ENCODE results near the gene LAMTOR5.
A peak's percentile ranks its signal among the peaks of the same experiment; 100 is the strongest.

Gene LAMTOR5

GRCh38 chr1:110390096-110390495 lies 17.4 kb downstream of the LAMTOR5 start:
- ATAC-seq (replicated peaks) (no peak), DNase-seq (no peak)
- Mint-ChIP-seq H3K27me3 (no peaks in the 10 kb centered on the region), H3K27ac (no peak overlapping the region), H3K4me3 (no peak overlapping the region), H3K4me1 (peaks cover 21 to 28% of the 10 kb centered on the region in 2 donors), H3K36me3 (peaks cover 18 to 27% of the 10 kb centered on the region in 2 donors), H3K9me3 (no peaks in the 10 kb centered on the region)

- no peaks in the 10 kb centered on the region for H3K9me3 Mint-ChIP-seq
- peak; percentile 17 to 26 for ATAC-seq (replicated peaks)
- H3K27ac Mint-ChIP-seq = peak overlapping the region; percentile 59
- peaks cover 3 to 24% of the 10 kb centered on the region in 2 donors for H3K36me3 Mint-ChIP-seq
- H3K27me3 Mint-ChIP-seq = no peaks in the 10 kb centered on the region
- DNase-seq = no peak
- H3K4me3 Mint-ChIP-seq = peak overlapping the region in 1 of 2 donors; percentile 2
- H3K4me1 Mint-ChIP-seq = peaks cover 36 to 52% of the 10 kb centered on the region in 2 donors
Measured at GRCh38 chr1:110387048-110387754, 20.3 kb downstream of the LAMTOR5 start.

- H3K9me3 Mint-ChIP-seq = no peaks in the 10 kb centered on the region
- H3K36me3 Mint-ChIP-seq = peaks cover 12 to 29% of the 10 kb centered on the region in 2 donors
- H3K4me1 Mint-ChIP-seq = peaks cover 49 to 70% of the 10 kb centered on the region in 2 donors
- DNase-seq (no peak), ATAC-seq (replicated peaks) (no peak)
- peak overlapping the region; percentile 92 for H3K27ac Mint-ChIP-seq
- no peaks in the 10 kb centered on the region for H3K27me3 Mint-ChIP-seq
- peak overlapping the region; percentile 63 for H3K4me3 Mint-ChIP-seq
Measured at GRCh38 chr1:110385369-110385768, 22.1 kb downstream of the LAMTOR5 start.

GRCh38 chr1:110384581-110385321 lies 22.7 kb downstream of the LAMTOR5 start:
- DNase-seq (peak; percentile 75), ATAC-seq (replicated peaks) (peak; percentile 80 to 81)
- no peaks in the 10 kb centered on the region for H3K9me3 Mint-ChIP-seq
- H3K4me3 Mint-ChIP-seq = peak overlapping the region; percentile 63 to 69
- H3K36me3 Mint-ChIP-seq = peaks cover 12 to 31% of the 10 kb centered on the region in 2 donors
- H3K27me3 Mint-ChIP-seq = no peaks in the 10 kb centered on the region
- H3K27ac Mint-ChIP-seq = peak overlapping the region; percentile 92
- H3K4me1 Mint-ChIP-seq = peaks cover 49 to 76% of the 10 kb centered on the region in 2 donors

GRCh38 chr1:110383251-110383990 lies 24.1 kb downstream of the LAMTOR5 start:
- Mint-ChIP-seq H3K9me3 (no peaks in the 10 kb centered on the region), H3K27ac (peak overlapping the region; percentile 82), H3K27me3 (no peaks in the 10 kb centered on the region), H3K4me1 (peaks cover 57 to 84% of the 10 kb centered on the region in 2 donors), H3K4me3 (peak overlapping the region; percentile 20 to 68), H3K36me3 (peaks cover 19 to 42% of the 10 kb centered on the region in 2 donors)
- ATAC-seq (replicated peaks) = no peak
- DNase-seq = no peak

- ATAC-seq (replicated peaks) = peak; percentile 56 to 57
- peaks cover 42 to 62% of the 10 kb centered on the region in 2 donors for H3K4me1 Mint-ChIP-seq
- peak overlapping the region; percentile 80 for H3K27ac Mint-ChIP-seq
- peak overlapping the region; percentile 39 to 62 for H3K4me3 Mint-ChIP-seq
- peak; percentile 32 for DNase-seq
- peaks cover 22 to 50% of the 10 kb centered on the region in 2 donors for H3K36me3 Mint-ChIP-seq
- H3K27me3 Mint-ChIP-seq = no peaks in the 10 kb centered on the region
- H3K9me3 Mint-ChIP-seq = no peaks in the 10 kb centered on the region
Measured at GRCh38 chr1:110380672-110381283, 26.7 kb downstream of the LAMTOR5 start.

GRCh38 chr1:110375490-110375889 lies 32.0 kb downstream of the LAMTOR5 start:
- peaks cover 10 to 19% of the 10 kb centered on the region in 2 donors for H3K4me1 Mint-ChIP-seq
- peaks cover 14 to 37% of the 10 kb centered on the region in 2 donors for H3K36me3 Mint-ChIP-seq
- DNase-seq (no peak), ATAC-seq (replicated peaks) (no peak)
- no peak overlapping the region for H3K4me3 Mint-ChIP-seq
- H3K9me3 Mint-ChIP-seq = no peaks in the 10 kb centered on the region
- H3K27ac Mint-ChIP-seq = no peak overlapping the region
- no peaks in the 10 kb centered on the region for H3K27me3 Mint-ChIP-seq

GRCh38 chr1:110370827-110371226 lies 36.7 kb downstream of the LAMTOR5 start:
- H3K27ac Mint-ChIP-seq = no peak overlapping the region
- DNase-seq = no peak

GRCh38 chr1:110364221-110364620 lies 43.3 kb downstream of the LAMTOR5 start:
- Mint-ChIP-seq H3K27me3 (no peaks in the 10 kb centered on the region), H3K36me3 (peaks cover 16 to 36% of the 10 kb centered on the region in 2 donors), H3K4me1 (peaks cover 5 to 12% of the 10 kb centered on the region in 2 donors), H3K4me3 (no peak overlapping the region), H3K27ac (no peak overlapping the region), H3K9me3 (no peaks in the 10 kb centered on the region)
- no peak for DNase-seq
- no peak for ATAC-seq (replicated peaks)

More at GRCh38 chr1:110370827-110371226, 36.7 kb downstream of the LAMTOR5 start:
- H3K27me3 Mint-ChIP-seq = no peaks in the 10 kb centered on the region
- no peak for ATAC-seq (replicated peaks)
- H3K4me3 Mint-ChIP-seq = no peak overlapping the region
- peaks cover 4 to 8% of the 10 kb centered on the region in 2 donors for H3K4me1 Mint-ChIP-seq
- peaks cover 9 to 16% of the 10 kb centered on the region in 2 donors for H3K36me3 Mint-ChIP-seq
- H3K9me3 Mint-ChIP-seq = no peaks in the 10 kb centered on the region

- DNase-seq (no peak), ATAC-seq (replicated peaks) (no peak)
- no peak overlapping the region for H3K4me3 Mint-ChIP-seq
- peaks cover 16 to 36% of the 10 kb centered on the region in 2 donors for H3K36me3 Mint-ChIP-seq
- no peaks in the 10 kb centered on the region for H3K27me3 Mint-ChIP-seq
- no peaks in the 10 kb centered on the region for H3K9me3 Mint-ChIP-seq
- H3K4me1 Mint-ChIP-seq = peaks cover 5 to 12% of the 10 kb centered on the region in 2 donors
- H3K27ac Mint-ChIP-seq = no peak overlapping the region
Measured at GRCh38 chr1:110361856-110362255, 45.6 kb downstream of the LAMTOR5 start.

GRCh38 chr1:110360431-110360830 lies 47.1 kb downstream of the LAMTOR5 start:
- H3K4me3 Mint-ChIP-seq = no peak overlapping the region
- ATAC-seq (replicated peaks) = no peak
- no peak overlapping the region for H3K27ac Mint-ChIP-seq
- peaks cover 5 to 12% of the 10 kb centered on the region in 2 donors for H3K4me1 Mint-ChIP-seq
- no peaks in the 10 kb centered on the region for H3K9me3 Mint-ChIP-seq
- H3K27me3 Mint-ChIP-seq = no peaks in the 10 kb centered on the region
- peaks cover 18 to 36% of the 10 kb centered on the region in 2 donors for H3K36me3 Mint-ChIP-seq
- DNase-seq = no peak

- H3K27me3 Mint-ChIP-seq = no peaks in the 10 kb centered on the region
- H3K27ac Mint-ChIP-seq = no peak overlapping the region
- H3K4me3 Mint-ChIP-seq = no peak overlapping the region
- peaks cover 7 to 11% of the 10 kb centered on the region in 2 donors for H3K4me1 Mint-ChIP-seq
- DNase-seq (no peak), ATAC-seq (replicated peaks) (no peak)
- no peaks in the 10 kb centered on the region for H3K9me3 Mint-ChIP-seq
- H3K36me3 Mint-ChIP-seq = peaks cover 9 to 22% of the 10 kb centered on the region in 2 donors
Measured at GRCh38 chr1:110356379-110356778, 51.1 kb downstream of the LAMTOR5 start.

GRCh38 chr1:110355321-110355720 lies 52.2 kb downstream of the LAMTOR5 start:
- Mint-ChIP-seq H3K4me1 (peaks cover 9 to 19% of the 10 kb centered on the region in 2 donors), H3K27me3 (no peaks in the 10 kb centered on the region), H3K36me3 (peaks cover 10 to 18% of the 10 kb centered on the region in 2 donors), H3K4me3 (no peak overlapping the region), H3K9me3 (no peaks in the 10 kb centered on the region), H3K27ac (no peak overlapping the region)
- ATAC-seq (replicated peaks) (no peak), DNase-seq (no peak)

Data from stimulated activated naive B cell treated with anti-CD40 and anti-IgM and Interleukin-4, amounts not matched to agents 10 μg/mL and 1 μg/mL and 100 μg/mL, for 72 hours (primary cell).